GM21737 (cell line): ENCODE data around the gene PCYT2.
A peak's percentile ranks its signal among the peaks of the same experiment; 100 is the strongest.
"Not testable (repeated sequence)": the region's sequence is repeated elsewhere in the genome, so short reads cannot be mapped to it uniquely, and the experiment has no call there.

Experiments used
- ATAC-seq: cut with Tn5 transposase; IDR thresholded peaks from one replicate; pipeline ENCODE4 v1.9.1; 2021; ENCODE audit warnings: mild to moderate bottlenecking, moderate library complexity; ENCODE audit not compliant: unreplicated experiment

The PCYT2 gene

GRCh38 chr17:81911277-81911961 lies at the start of gene PCYT2:
PCYT2 (minus strand) TSS chr17:81911399; CDS start chr17:81911355, 44 bp downstream.
- peak; percentile 52 for ATAC-seq

- no peak for ATAC-seq
Measured at GRCh38 chr17:81960130-81960958, 49.1 kb upstream of the PCYT2 start.

- peak; percentile 47 for ATAC-seq
Measured at GRCh38 chr17:81959362-81960129, 48.3 kb upstream of the PCYT2 start.

GRCh38 chr17:81958633-81959342 lies 47.6 kb upstream of the PCYT2 start:
- no peak for ATAC-seq

- no peak for ATAC-seq
Measured at GRCh38 chr17:81957691-81958432, 46.7 kb upstream of the PCYT2 start.

GRCh38 chr17:81956607-81957589 lies 45.7 kb upstream of the PCYT2 start:
- no peak for ATAC-seq

- ATAC-seq = no peak
Measured at GRCh38 chr17:81955756-81956544, 44.8 kb upstream of the PCYT2 start.

- ATAC-seq = no peak
Measured at GRCh38 chr17:81955058-81955681, 44.0 kb upstream of the PCYT2 start.

- no peak for ATAC-seq
Measured at GRCh38 chr17:81954131-81955057, 43.2 kb upstream of the PCYT2 start.

- not testable (repeated sequence) for ATAC-seq
Measured at GRCh38 chr17:81953443-81953842, 42.2 kb upstream of the PCYT2 start.

- ATAC-seq = no peak
Measured at GRCh38 chr17:81952792-81953228, 41.6 kb upstream of the PCYT2 start.

GRCh38 chr17:81951785-81952684 lies 40.8 kb upstream of the PCYT2 start:
- ATAC-seq = no peak

GRCh38 chr17:81950501-81950900 lies 39.3 kb upstream of the PCYT2 start:
- no peak for ATAC-seq

- ATAC-seq = no peak
Measured at GRCh38 chr17:81948635-81949378, 37.6 kb upstream of the PCYT2 start.

- ATAC-seq = no peak
Measured at GRCh38 chr17:81947189-81947588, 36.0 kb upstream of the PCYT2 start, which contains the start of gene MYADML2. MYADML2 (minus strand) TSS chr17:81947233; CDS start chr17:81941741, 5,492 bp downstream.
